ENCODE measurements around the gene TSEN15. TPM values are rescaled to one million over a fixed set of nuclear protein-coding genes. Genes with fewer than 3 reads are reported as not detected.

TSEN15 gene
- polyA plus RNA-seq: 35.1 TPM

- H3K36me3 Mint-ChIP-seq: no peaks in the 10 kb centered on the region
- H3K4me1 Mint-ChIP-seq: peaks cover 17 to 25% (median 17%) of the 10 kb centered on the region in 3 donors
- peak within 1 kb of the TSS; percentile 93 to 99 (median 98) for H3K4me3 Mint-ChIP-seq
- H3K27me3 Mint-ChIP-seq: peaks cover 7% of the 10 kb centered on the region
- H3K9me3 Mint-ChIP-seq: no peaks in the 10 kb centered on the region
- H3K27ac Mint-ChIP-seq: peak within 1 kb of the TSS; percentile 51 to 96 (median 89)
These were observed at the start of gene TSEN15 for GRCh38 chr1:184051485-184052193. Gene TSEN15 (plus strand): TSS chr1:184051730. CDS start chr1:184051756, 26 bp downstream.

- no peaks in the 10 kb centered on the region for H3K9me3 Mint-ChIP-seq
- no peak overlapping the region for H3K27ac Mint-ChIP-seq
- no peak overlapping the region for H3K4me3 Mint-ChIP-seq
- peaks cover 3% of the 10 kb centered on the region for H3K36me3 Mint-ChIP-seq
- peaks cover 0 to 2% (median 0%) of the 10 kb centered on the region in 3 donors for H3K4me1 Mint-ChIP-seq
- peaks cover 11% of the 10 kb centered on the region for H3K27me3 Mint-ChIP-seq
These were observed 49.5 kb upstream of the TSEN15 start for GRCh38 chr1:184002071-184002470.

DNA sequence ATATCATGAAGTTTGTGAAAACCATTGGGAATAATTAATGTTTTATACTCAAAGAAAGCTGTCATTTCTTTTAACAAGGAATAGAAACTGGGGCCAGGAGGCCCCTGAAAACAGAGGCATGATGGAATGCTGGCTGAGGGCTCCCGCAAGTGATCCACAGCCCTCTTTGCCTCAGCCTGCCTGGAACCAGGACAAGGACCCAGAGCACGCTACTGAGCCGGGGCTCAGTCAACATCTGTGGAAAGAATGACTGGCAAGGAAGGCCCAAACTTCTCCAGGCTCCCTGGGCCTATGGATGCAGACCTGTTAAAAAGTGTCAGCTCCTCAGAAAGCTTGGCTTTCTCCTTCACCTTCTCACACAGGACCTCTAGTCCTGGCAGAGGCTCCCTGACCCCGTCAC lies 46.6 kb upstream of the TSEN15 start:
- Mint-ChIP-seq H3K27ac (no peak overlapping the region), H3K9me3 (no peaks in the 10 kb centered on the region), H3K4me1 (no peaks in the 10 kb centered on the region), H3K27me3 (peaks cover 17% of the 10 kb centered on the region), H3K4me3 (no peak overlapping the region), H3K36me3 (peaks cover 3% of the 10 kb centered on the region)

- H3K9me3 Mint-ChIP-seq: no peaks in the 10 kb centered on the region
- no peak overlapping the region for H3K27ac Mint-ChIP-seq
- no peaks in the 10 kb centered on the region for H3K4me1 Mint-ChIP-seq
- no peak overlapping the region for H3K4me3 Mint-ChIP-seq
- peaks cover 3% of the 10 kb centered on the region for H3K36me3 Mint-ChIP-seq
- peaks cover 20% of the 10 kb centered on the region for H3K27me3 Mint-ChIP-seq
These were observed 46.0 kb upstream of the TSEN15 start for GRCh38 chr1:184005506-184005905.

GRCh38 chr1:184010788-184011187 lies 40.7 kb upstream of the TSEN15 start:
- no peak overlapping the region for H3K4me3 Mint-ChIP-seq

GRCh38 chr1:184012187-184012586 lies 39.3 kb upstream of the TSEN15 start:
- Mint-ChIP-seq H3K36me3 (no peaks in the 10 kb centered on the region), H3K27ac (no peak overlapping the region), H3K9me3 (no peaks in the 10 kb centered on the region), H3K4me3 (no peak overlapping the region), H3K27me3 (peaks cover 25% of the 10 kb centered on the region), H3K4me1 (no peaks in the 10 kb centered on the region)

More at GRCh38 chr1:184010788-184011187, 40.7 kb upstream of the TSEN15 start:
- H3K9me3 Mint-ChIP-seq: no peaks in the 10 kb centered on the region
- peaks cover 29% of the 10 kb centered on the region for H3K27me3 Mint-ChIP-seq
- H3K36me3 Mint-ChIP-seq: no peaks in the 10 kb centered on the region
- no peak overlapping the region for H3K27ac Mint-ChIP-seq
- H3K4me1 Mint-ChIP-seq: no peaks in the 10 kb centered on the region

DNA sequence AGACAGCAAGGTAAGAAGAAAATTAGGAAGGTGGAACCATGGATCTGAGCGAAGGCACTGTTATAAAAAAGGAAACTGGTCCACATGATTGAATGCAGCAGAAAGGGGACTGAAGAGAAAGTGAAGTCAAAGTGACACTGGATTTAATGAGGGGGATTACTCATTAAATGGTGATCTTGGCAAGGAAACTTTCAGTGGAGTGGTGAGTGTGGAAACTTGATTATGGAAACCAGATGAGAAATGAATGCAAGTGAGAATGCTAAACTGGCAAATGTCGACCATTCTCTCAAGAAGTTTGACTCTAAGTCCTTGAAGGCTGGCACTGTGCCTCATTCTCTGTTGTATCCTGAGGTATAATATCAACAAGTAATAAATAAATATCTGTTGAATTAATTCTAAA lies 37.3 kb upstream of the TSEN15 start:
- Mint-ChIP-seq H3K27me3 (peaks cover 20% of the 10 kb centered on the region), H3K4me1 (no peaks in the 10 kb centered on the region), H3K4me3 (no peak overlapping the region), H3K27ac (no peak overlapping the region), H3K9me3 (no peaks in the 10 kb centered on the region), H3K36me3 (no peaks in the 10 kb centered on the region)

DNA sequence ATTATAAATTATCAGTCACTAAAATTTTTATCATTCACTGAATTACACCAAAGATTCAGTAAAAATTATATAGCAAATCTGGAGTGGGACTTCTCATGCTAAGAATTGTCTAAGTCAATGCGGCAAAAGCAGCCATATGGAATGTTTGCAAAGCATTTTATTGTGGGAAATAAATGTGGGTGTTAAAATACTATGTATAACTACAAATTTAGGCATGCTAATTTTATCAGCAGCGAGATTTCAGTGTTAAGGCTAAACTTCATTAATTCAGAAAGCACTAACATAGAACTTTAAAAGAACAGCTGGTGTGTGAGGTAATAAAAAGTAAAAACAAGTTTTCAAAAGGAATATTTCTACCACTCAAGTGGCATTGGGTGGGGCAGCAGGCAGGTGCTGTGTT lies 35.4 kb upstream of the TSEN15 start:
- peaks cover 17% of the 10 kb centered on the region for H3K27me3 Mint-ChIP-seq
- no peaks in the 10 kb centered on the region for H3K4me1 Mint-ChIP-seq
- H3K9me3 Mint-ChIP-seq: no peaks in the 10 kb centered on the region
- H3K36me3 Mint-ChIP-seq: no peaks in the 10 kb centered on the region
- no peak overlapping the region for H3K27ac Mint-ChIP-seq
- H3K4me3 Mint-ChIP-seq: no peak overlapping the region

DNA sequence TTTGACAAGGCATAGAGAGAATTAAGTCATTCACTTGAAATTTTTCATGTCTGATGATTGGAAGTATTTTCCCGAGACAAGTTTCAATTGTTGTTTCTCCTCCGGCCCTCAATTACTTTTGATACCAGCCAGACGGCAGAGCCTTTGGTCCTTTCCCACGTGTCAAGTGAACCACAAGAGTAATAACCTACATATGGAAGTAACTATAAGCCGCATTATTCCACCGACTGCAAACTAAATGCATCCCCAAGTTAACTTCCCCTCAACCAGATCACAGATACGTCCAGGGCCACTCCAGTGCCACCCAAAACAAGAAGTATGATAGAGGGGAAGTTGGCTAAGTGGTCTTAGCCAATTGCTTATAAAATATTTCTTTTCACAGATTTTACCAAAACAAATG lies 34.2 kb upstream of the TSEN15 start:
- H3K27me3 Mint-ChIP-seq: peaks cover 17% of the 10 kb centered on the region
- no peaks in the 10 kb centered on the region for H3K36me3 Mint-ChIP-seq
- no peak overlapping the region for H3K4me3 Mint-ChIP-seq
- no peak overlapping the region for H3K27ac Mint-ChIP-seq
- H3K9me3 Mint-ChIP-seq: no peaks in the 10 kb centered on the region
- no peaks in the 10 kb centered on the region for H3K4me1 Mint-ChIP-seq

GRCh38 chr1:184018622-184019021 lies 32.9 kb upstream of the TSEN15 start:
- H3K27ac Mint-ChIP-seq: no peak overlapping the region
- H3K36me3 Mint-ChIP-seq: no peaks in the 10 kb centered on the region
- no peaks in the 10 kb centered on the region for H3K9me3 Mint-ChIP-seq
- no peaks in the 10 kb centered on the region for H3K4me1 Mint-ChIP-seq
- H3K4me3 Mint-ChIP-seq: no peak overlapping the region
- peaks cover 10% of the 10 kb centered on the region for H3K27me3 Mint-ChIP-seq

DNA sequence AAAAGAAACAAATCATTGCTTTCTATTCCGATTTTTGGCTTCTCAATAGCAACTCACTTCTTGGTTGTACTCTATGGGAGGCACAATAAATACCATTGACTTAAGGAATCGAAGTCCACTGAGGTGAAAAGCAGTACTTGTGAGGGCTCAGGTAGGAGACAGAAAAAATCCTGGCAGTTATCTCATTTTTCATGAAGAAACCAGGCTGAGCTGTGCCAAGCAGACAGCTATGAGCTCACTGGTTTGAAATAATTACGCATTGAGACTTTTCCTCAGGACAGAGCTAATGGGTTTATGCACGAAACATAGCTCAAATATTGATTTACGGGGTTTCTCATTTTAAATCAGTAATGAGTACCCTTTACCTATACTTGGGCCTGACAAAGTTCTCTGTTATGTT lies 32.5 kb upstream of the TSEN15 start:
- Mint-ChIP-seq H3K27me3 (peaks cover 6% of the 10 kb centered on the region), H3K4me3 (no peak overlapping the region), H3K27ac (no peak overlapping the region), H3K9me3 (no peaks in the 10 kb centered on the region), H3K36me3 (no peaks in the 10 kb centered on the region), H3K4me1 (no peaks in the 10 kb centered on the region)

GRCh38 chr1:184019506-184019905 lies 32.0 kb upstream of the TSEN15 start:
- Mint-ChIP-seq H3K27ac (no peak overlapping the region), H3K36me3 (no peaks in the 10 kb centered on the region), H3K4me1 (no peaks in the 10 kb centered on the region), H3K27me3 (peaks cover 6% of the 10 kb centered on the region), H3K4me3 (no peak overlapping the region), H3K9me3 (no peaks in the 10 kb centered on the region)

DNA sequence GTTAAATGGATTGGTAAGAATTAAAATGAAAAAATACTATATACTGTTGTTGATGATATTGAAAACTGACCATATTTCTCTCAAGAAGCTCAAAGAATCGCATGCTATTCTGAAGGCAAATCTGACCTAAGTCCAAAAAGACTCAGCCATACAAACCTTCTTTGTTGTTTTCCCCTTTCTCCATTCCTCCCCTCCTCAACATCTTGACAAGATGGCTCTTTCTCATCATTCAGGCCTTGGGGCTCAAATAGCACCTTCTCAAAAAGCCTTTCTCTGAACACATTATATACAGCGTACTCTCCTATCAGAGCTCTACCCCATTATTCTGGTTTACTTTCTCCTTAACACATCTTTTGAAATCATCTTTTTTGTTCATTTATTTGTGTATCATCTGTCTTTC lies 31.2 kb upstream of the TSEN15 start:
- H3K4me1 Mint-ChIP-seq: no peaks in the 10 kb centered on the region
- peaks cover 4% of the 10 kb centered on the region for H3K27me3 Mint-ChIP-seq
- no peaks in the 10 kb centered on the region for H3K9me3 Mint-ChIP-seq
- no peak overlapping the region for H3K4me3 Mint-ChIP-seq
- no peak overlapping the region for H3K27ac Mint-ChIP-seq
- no peaks in the 10 kb centered on the region for H3K36me3 Mint-ChIP-seq

DNA sequence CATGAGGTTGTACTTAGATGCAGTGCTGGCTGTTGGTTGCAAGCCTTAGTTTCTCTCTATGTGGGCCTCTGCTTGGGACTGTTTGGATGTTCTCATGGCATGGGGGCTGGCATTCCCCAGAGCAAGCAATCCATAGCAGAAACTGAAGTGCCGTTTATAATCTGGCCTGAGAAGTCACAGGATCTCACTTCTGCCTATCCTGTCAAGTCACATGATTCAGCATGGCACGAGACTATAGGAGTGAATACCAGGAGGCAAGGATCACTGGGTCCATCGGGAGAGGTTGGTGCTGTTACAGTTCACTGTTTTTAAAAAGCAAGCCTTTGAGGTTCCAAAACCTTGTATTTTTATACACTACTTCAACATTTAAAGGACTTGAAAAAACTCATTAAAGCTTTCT lies 30.7 kb upstream of the TSEN15 start:
- Mint-ChIP-seq H3K4me1 (no peaks in the 10 kb centered on the region), H3K9me3 (no peaks in the 10 kb centered on the region), H3K27me3 (peaks cover 6% of the 10 kb centered on the region), H3K27ac (no peak overlapping the region), H3K4me3 (no peak overlapping the region), H3K36me3 (no peaks in the 10 kb centered on the region)

DNA sequence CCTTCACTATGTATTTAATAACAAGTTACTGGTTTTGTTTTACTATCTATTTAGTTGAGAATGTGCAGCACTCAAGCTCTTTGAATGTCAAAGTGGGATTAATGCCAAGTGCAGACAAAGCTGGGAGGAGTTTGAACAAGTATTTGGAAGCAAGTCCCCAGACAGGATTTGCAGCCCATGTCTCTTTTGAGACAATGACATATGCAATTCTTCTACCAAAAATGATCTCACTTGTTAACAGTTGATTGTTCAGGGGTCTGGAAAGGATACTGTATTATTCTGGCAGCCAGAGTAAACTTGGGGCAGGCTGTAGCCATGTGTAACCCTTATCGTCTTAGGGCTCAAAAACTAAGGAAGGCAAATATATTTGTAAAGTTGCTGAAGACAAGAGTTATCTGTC lies 29.8 kb upstream of the TSEN15 start:
- Mint-ChIP-seq H3K27ac (no peak overlapping the region), H3K4me1 (no peaks in the 10 kb centered on the region), H3K27me3 (peaks cover 13% of the 10 kb centered on the region), H3K36me3 (no peaks in the 10 kb centered on the region), H3K4me3 (no peak overlapping the region), H3K9me3 (no peaks in the 10 kb centered on the region)

DNA sequence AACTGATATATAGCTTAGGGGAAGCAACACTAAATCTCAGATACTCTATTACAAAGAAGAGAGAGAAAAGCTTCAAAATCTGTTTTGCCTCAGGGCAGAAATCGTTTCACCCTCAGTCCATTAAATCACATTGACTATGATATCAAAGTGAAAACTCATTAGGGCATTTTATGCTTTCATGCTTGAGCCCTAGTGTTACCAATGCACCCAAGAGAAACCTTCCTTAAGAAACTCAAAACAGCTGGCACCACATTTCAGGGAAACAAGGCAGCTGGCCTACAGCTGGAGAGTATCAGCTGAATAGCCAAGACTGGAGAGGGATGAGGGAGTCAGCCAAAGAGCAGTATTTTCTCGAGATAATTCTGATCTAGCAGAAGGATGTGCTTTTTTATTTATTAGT lies 28.9 kb upstream of the TSEN15 start:
- no peak overlapping the region for H3K4me3 Mint-ChIP-seq
- H3K36me3 Mint-ChIP-seq: no peaks in the 10 kb centered on the region
- H3K4me1 Mint-ChIP-seq: no peaks in the 10 kb centered on the region
- H3K9me3 Mint-ChIP-seq: no peaks in the 10 kb centered on the region
- H3K27ac Mint-ChIP-seq: no peak overlapping the region
- H3K27me3 Mint-ChIP-seq: peaks cover 17% of the 10 kb centered on the region
